IMR-90 (cell line): ENCODE measurements around the gene TMED6. TPM values are rescaled to one million over a fixed set of nuclear protein-coding genes. Genes with fewer than 3 reads are reported as not detected.
A peak's percentile ranks its signal among the peaks of the same experiment; 100 is the strongest.

Experiments used
- ATAC-seq: fragments of 200-7000 bp; cut with Tn5 transposase; 2 replicates; pipeline ENCODE4 v1.9.1; 2020; ENCODE audit warnings: low read depth, mild to moderate bottlenecking, moderate library complexity
- BruUV-seq: library from RNA; stranded (reverse); fragments of 400-500 nt; replicated peaks from 2 replicates; lab custom pipeline; 2021; lab: Mats Ljungman, UMichigan
- CTCF ChIA-PET: fragments of 300-600 bp; formaldehyde crosslinking; extraction: SDS; loops from one replicate; lab custom pipeline; 2021; ENCODE audit warnings: antibody characterized with exemption; lab: Yijun Ruan, JAX
- POLR2A ChIA-PET: fragments of 300-600 bp; sonication (Branson Sonifier 250); formaldehyde crosslinking; loops from one replicate; lab custom pipeline; 2022; ENCODE audit warnings: antibody characterized with exemption; ENCODE audit not compliant: unreplicated experiment; lab: Charles Lee
- DNase-seq: peaks from one replicate; pipeline ENCODE4 v3.0.0; 2013
- H2AFZ ChIP-seq: replicated peaks from 2 replicates; pipeline ENCODE3; 2013; ENCODE audit warnings: low read length, mild to moderate bottlenecking; ENCODE audit not compliant: poor library complexity
- H2AK5ac ChIP-seq: 2 replicates; pipeline ENCODE4 v1.6.1; 2013; ENCODE audit warnings: low read depth, low read length, inconsistent platforms
- H2AK9ac ChIP-seq: replicated peaks from 2 replicates; pipeline ENCODE3; 2013; ENCODE audit warnings: mild to moderate bottlenecking, low read depth, low read length, moderate library complexity; ENCODE audit not compliant: poor library complexity
- H2BK120ac ChIP-seq: 2 replicates; pipeline ENCODE4 v1.6.1; 2013; ENCODE audit warnings: low read depth, low read length, inconsistent platforms
- H2BK15ac ChIP-seq: 3 replicates; pipeline ENCODE4 v1.6.1; 2013; ENCODE audit warnings: low read depth, low read length, inconsistent platforms
- H2BK20ac ChIP-seq: 2 replicates; pipeline ENCODE4 v1.6.1; 2013; ENCODE audit warnings: low read depth, mild to moderate bottlenecking, inconsistent platforms, low read length, moderate library complexity
- H2BK5ac ChIP-seq: 2 replicates; pipeline ENCODE4 v1.6.1; 2013; ENCODE audit warnings: mild to moderate bottlenecking, low read depth, low read length, inconsistent platforms; ENCODE audit not compliant: poor library complexity, severe bottlenecking
- H3K14ac ChIP-seq: replicated peaks from 2 replicates; pipeline ENCODE4 v1.6.1; 2013; ENCODE audit warnings: low read depth, low read length, inconsistent platforms
- H3K18ac ChIP-seq: 2 replicates; pipeline ENCODE4 v1.6.1; 2013; ENCODE audit warnings: low read depth, low read length, control low read depth
- H3K23ac ChIP-seq: 2 replicates; pipeline ENCODE4 v1.6.1; 2013; ENCODE audit warnings: low read depth, low read length, inconsistent platforms
- H3K27ac ChIP-seq: 2 replicates; pipeline ENCODE4 v1.5.1; 2013; ENCODE audit warnings: mild to moderate bottlenecking, control low read depth, low read length; ENCODE audit not compliant: insufficient read depth
- H3K27me3 ChIP-seq: 2 replicates; pipeline ENCODE4 v1.6.1; 2013; ENCODE audit warnings: low read length; ENCODE audit not compliant: control insufficient read depth, insufficient read depth
- H3K36me3 ChIP-seq: 2 replicates; pipeline ENCODE4 v1.6.1; 2013; ENCODE audit warnings: low read length, mixed read lengths; ENCODE audit not compliant: control insufficient read depth, insufficient read depth
- H3K4ac ChIP-seq: 2 replicates; pipeline ENCODE4 v1.6.1; 2013; ENCODE audit warnings: low read depth, low read length, inconsistent platforms
- H3K4me1 ChIP-seq: 2 replicates; pipeline ENCODE4 v1.6.1; 2013; ENCODE audit warnings: low read length, mixed read lengths; ENCODE audit not compliant: control insufficient read depth, insufficient read depth
- H3K4me2 ChIP-seq: 2 replicates; pipeline ENCODE4 v1.6.1; 2013; ENCODE audit warnings: low read depth, mild to moderate bottlenecking, control low read depth, low read length, moderate library complexity
- H3K4me3 ChIP-seq: 2 replicates; pipeline ENCODE4 v1.5.1; 2013; ENCODE audit warnings: low read depth, mild to moderate bottlenecking, control low read depth, low read length, moderate library complexity; ENCODE audit not compliant: insufficient read depth
- H3K56ac ChIP-seq: 2 replicates; pipeline ENCODE4 v1.6.1; 2013; ENCODE audit warnings: low read length, inconsistent platforms; ENCODE audit not compliant: insufficient read depth; ENCODE audit errors: extremely low read depth
- H3K79me1 ChIP-seq, 2 experiments: 2 replicates each; pipeline ENCODE4 v1.6.1; 2013; ENCODE audit warnings: low read length in 2 of 2, inconsistent platforms in 1 of 2, low read depth in 1 of 2
- H3K9ac ChIP-seq: 2 replicates; pipeline ENCODE4 v1.6.1; 2013; ENCODE audit warnings: low read depth, low read length, control low read depth
- H3K9me1 ChIP-seq: 2 replicates; pipeline ENCODE4 v1.6.1; 2013; ENCODE audit warnings: low read length, inconsistent platforms; ENCODE audit not compliant: insufficient read depth
- H3K9me3 ChIP-seq: 2 replicates; pipeline ENCODE4 v1.6.1; 2013; ENCODE audit warnings: low read length; ENCODE audit not compliant: control insufficient read depth, insufficient read depth
- H4K20me1 ChIP-seq: 2 replicates; pipeline ENCODE4 v1.6.1; 2013; ENCODE audit warnings: low read length, inconsistent platforms; ENCODE audit not compliant: insufficient read depth
- H4K5ac ChIP-seq: 2 replicates; pipeline ENCODE4 v1.6.1; 2013; ENCODE audit warnings: mild to moderate bottlenecking, low read depth, low read length, control low read depth
- H4K8ac ChIP-seq, 2 experiments: 2 replicates each; pipeline ENCODE4 v1.6.1; 2013; ENCODE audit warnings: low read depth in 2 of 2, low read length in 2 of 2, control low read depth in 1 of 2, inconsistent platforms in 1 of 2
- H4K91ac ChIP-seq: 2 replicates; pipeline ENCODE4 v1.6.1; 2013; ENCODE audit warnings: low read depth, low read length, inconsistent platforms; ENCODE audit not compliant: insufficient read depth
- BHLHE40 ChIP-seq: fragments of 150-350 bp; IDR thresholded peaks from 2 replicates; pipeline ENCODE4 v1.6.1; 2016; ENCODE audit warnings: mild to moderate bottlenecking, low read depth, low read length
- CEBPB ChIP-seq: IDR thresholded peaks from 2 replicates; pipeline ENCODE4 v1.6.1; 2012; ENCODE audit warnings: low read depth, low read length, improper control_type of control experiment
- CHD1 ChIP-seq: IDR thresholded peaks from 2 replicates; pipeline ENCODE4 v1.6.1; 2012; ENCODE audit warnings: low read depth, low read length, improper control_type of control experiment
- CTCF ChIP-seq: conservative IDR thresholded peaks from 2 replicates; pipeline ENCODE4 v1.5.1; 2012; ENCODE audit warnings: mild to moderate bottlenecking, low read depth, low read length, improper control_type of control experiment
- ELK1 ChIP-seq: fragments of 150-350 bp; IDR thresholded peaks from 2 replicates; pipeline ENCODE4 v1.6.1; 2016; ENCODE audit warnings: low read depth, mild to moderate bottlenecking, low read length, moderate library complexity, borderline replicate concordance
- FOS ChIP-seq: fragments of 150-350 bp; IDR thresholded peaks from 2 replicates; pipeline ENCODE4 v1.6.1; 2016; ENCODE audit warnings: low read depth, low read length
- MAFK ChIP-seq: IDR thresholded peaks from 2 replicates; pipeline ENCODE4 v1.6.1; 2012; ENCODE audit warnings: low read depth, low read length, improper control_type of control experiment
- MAZ ChIP-seq: IDR thresholded peaks from 2 replicates; pipeline ENCODE4 v1.6.1; 2012; ENCODE audit warnings: low read depth, mild to moderate bottlenecking, low read length, improper control_type of control experiment, moderate library complexity, borderline replicate concordance
- MXI1 ChIP-seq: IDR thresholded peaks from 2 replicates; pipeline ENCODE4 v1.6.1; 2012; ENCODE audit warnings: low read depth, mild to moderate bottlenecking, low read length, moderate library complexity, borderline replicate concordance
- NFE2L2 ChIP-seq: fragments of 150-350 bp; IDR thresholded peaks from 2 replicates; pipeline ENCODE4 v1.6.1; 2016; ENCODE audit warnings: low read depth, mild to moderate bottlenecking, low read length
- POLR2A ChIP-seq: IDR thresholded peaks from 2 replicates; pipeline ENCODE4 v1.6.1; 2012; ENCODE audit warnings: mild to moderate bottlenecking, low read depth, low read length
- RAD21 ChIP-seq: IDR thresholded peaks from 2 replicates; pipeline ENCODE4 v1.6.1; 2012; ENCODE audit warnings: low read length, improper control_type of control experiment
- RCOR1 ChIP-seq: IDR thresholded peaks from 2 replicates; pipeline ENCODE4 v1.6.1; 2012; ENCODE audit warnings: mild to moderate bottlenecking, low read length, improper control_type of control experiment; ENCODE audit not compliant: insufficient replicate concordance
- RFX5 ChIP-seq: IDR thresholded peaks from 2 replicates; pipeline ENCODE4 v1.8.0; 2012; ENCODE audit warnings: low read depth, mild to moderate bottlenecking, low read length, moderate library complexity
- SMC3 ChIP-seq: fragments of 150-350 bp; IDR thresholded peaks from 2 replicates; pipeline ENCODE4 v1.6.1; 2016; ENCODE audit warnings: low read depth, mild to moderate bottlenecking, antibody characterized with exemption, low read length, moderate library complexity
- USF2 ChIP-seq: fragments of 150-350 bp; IDR thresholded peaks from 2 replicates; pipeline ENCODE4 v1.6.1; 2017; ENCODE audit warnings: mild to moderate bottlenecking, antibody characterized with exemption, low read length, low read depth
- WGBS, 2 experiments: methylation state at CpG; one replicate each; pipeline versions ENCODE4 v1.1.5 to v1.1.7; 2013; ENCODE audit warnings: missing lambda C conversion rate in 2 of 2; ENCODE audit not compliant: insufficient read length in 1 of 2; ENCODE audit errors: extremely low coverage in 2 of 2; 5-methylcytosine and 5-hydroxymethylcytosine counted together
- dilution Hi-C: fragments of 300-500 bp; cut with HindIII; formaldehyde crosslinking; loops from one replicate; pipeline ENCODE4 v1.14.3; 2018; ENCODE audit warnings: low sequenced_read_pairs; ENCODE audit not compliant: unreplicated experiment
- in situ Hi-C: fragments of 300-500 bp; cut with MboI; formaldehyde crosslinking; loops from 3 replicates; pipeline ENCODE4 v1.14.3; 2019; ENCODE audit warnings: low sequenced_read_pairs, inconsistent platforms, mixed read lengths
- intact Hi-C: fragments of 100-400 bp; cut with micrococcal nuclease; formaldehyde crosslinking; loops from 2 replicates; pipeline ENCODE4 v1.10.0; 2022
- polyA plus RNA-seq, 3 experiments: library from polyadenylated mRNA; depleted of rRNA; stranded (reverse); fragments of >200 nt; gene quantifications; 2 replicates each; pipeline ENCODE4 v1.2.3, GENCODE V29; 2012; ENCODE audit warnings: low replicate concordance in 1 of 3
- total RNA-seq: library from RNA; depleted of rRNA; stranded (reverse); fragments of >200 nt; gene quantifications from 2 replicates; pipeline ENCODE4 v1.2.3, GENCODE V29; 2012

Gene TMED6
- total and polyA plus RNA-seq, 2 of the 4 experiments (the other 2 are of a cell fraction): 0.10 TPM; not detected in 1

- peaks cover 6% of the 10 kb centered on the region for H3K36me3 ChIP-seq
- no peaks in the 10 kb centered on the region for H3K27me3 ChIP-seq
- no peak overlapping the region for H3K56ac ChIP-seq
- no peak overlapping the region for H3K4me2 ChIP-seq
- no peak overlapping the region; the same call in 1 of the 2 replicates for H3K14ac ChIP-seq
- TF ChIP-seq MAZ (no peak), CTCF (no peak), CEBPB (no peak), MXI1 (no peak), RAD21 (no peak), BHLHE40 (no peak), NFE2L2 (no peak), FOS (no peak), USF2 (no peak), SMC3 (no peak), ELK1 (no peak), RCOR1 (no peak), POLR2A (no peak), CHD1 (no peak), RFX5 (no peak), MAFK (no peak)
- H3K18ac ChIP-seq: no peak overlapping the region
- CTCF ChIA-PET: interaction anchor here (0.9 kb wide), 1 partner anchor 10 kb away, joined by 3 read pairs; no protein-coding TSS in a partner anchor
- H3K79me1 ChIP-seq: peaks cover 17 to 26% of the 10 kb centered on the region in 2 experiments
- POLR2A ChIA-PET: no interaction called here
- H3K9me3 ChIP-seq: no peaks in the 10 kb centered on the region
- in situ Hi-C loops (no loop called here), intact Hi-C loops (no loop called here), dilution Hi-C loops (no loop called here)
- WGBS, 2 experiments: no CpG with 5 or more reads among the region's 1 CpG
- H2BK120ac ChIP-seq: no peak overlapping the region
- no peak overlapping the region for H2BK5ac ChIP-seq
- H3K27ac ChIP-seq: no peak overlapping the region
- H2BK15ac ChIP-seq: no peak overlapping the region
- no peaks in the 10 kb centered on the region for H4K20me1 ChIP-seq
- H3K4ac ChIP-seq: 0 out of 2 replicates have a peak overlapping the region, but pooled peaks have one; percentile 27
- BruUV-seq: no TSS peak
- peaks cover 3% of the 10 kb centered on the region; the same call in 1 of the 2 replicates for H3K9me1 ChIP-seq
- H4K91ac ChIP-seq: no peak overlapping the region
- no peak overlapping the region; the same call in 1 of the 2 replicates for H2AK5ac ChIP-seq
- H3K23ac ChIP-seq: no peak overlapping the region
- H3K4me3 ChIP-seq: no peak overlapping the region
- no peak overlapping the region for H3K9ac ChIP-seq
- peak overlapping the region; percentile 64 for H2AFZ ChIP-seq
- H4K5ac ChIP-seq: peak overlapping the region; percentile 35; the same call in 1 of the 2 replicates
- DNase-seq (peak; percentile 39), ATAC-seq (no peak)
- 0 out of 2 replicates have a peak overlapping the region, but pooled peaks have one; percentile 25 for H2BK20ac ChIP-seq
- no peaks in the 10 kb centered on the region; the same call in 1 of the 2 replicates for H3K4me1 ChIP-seq
- H4K8ac ChIP-seq: peak overlapping the region; percentile 24 to 28; a peak in 2 of 4 replicates
- no peak overlapping the region for H2AK9ac ChIP-seq
Observed at GRCh38 chr16:69386596-69386995, 35.0 kb upstream of the TMED6 start.
